ENCODE results near the gene NIPBL.

- no peak for TF ChIP-seq CTCF (IDR thresholded peaks at IDR 0.05)
- TF ChIP-seq POLR2AphosphoS5 (IDR thresholded peaks at IDR 0.05) = no peak
- no peak for TF ChIP-seq POLR2A (IDR thresholded peaks at IDR 0.05)
- TF ChIP-seq EP300 (IDR thresholded peaks at IDR 0.05) = no peak
These were observed 139.5 kb downstream of the NIPBL start for GRCh38 chr5:37015795-37016666.
